A549 (cell line): ENCODE measurements around the gene SPNS2. TPM values are rescaled to one million over a fixed set of nuclear protein-coding genes. Genes with fewer than 3 reads are reported as not detected.

Experiments
- ATAC-seq, 2 experiments: fragments of 200-7000 bp in 1 of 2; fragments of >200 bp in 1 of 2; cut with Nextera tagmentation in 1 of 2; cut with Tn5 transposase in 1 of 2; 3 replicates each; pipeline versions ENCODE4 v1.8.0 to v1.9.1; 2018 to 2020; ENCODE audit warnings: mild to moderate bottlenecking in 1 of 2, moderate library complexity in 1 of 2
- CTCF ChIA-PET: fragments of 300-600 bp; sonication (Branson Sonifier 250); formaldehyde crosslinking; extraction: SDS; loops from one replicate; lab custom pipeline; 2021; ENCODE audit warnings: antibody characterized with exemption, inconsistent platforms; lab: Yijun Ruan, JAX
- POLR2A ChIA-PET: fragments of 350-600 bp; formaldehyde crosslinking; extraction: SDS; loops from one replicate; lab custom pipeline; 2021; ENCODE audit warnings: antibody characterized with exemption, inconsistent platforms; lab: Yijun Ruan, JAX
- DNase-seq, 2 experiments: peaks; one replicate each; pipeline versions ENCODE4 v3.0.0 to v3.0.0-alpha.2; 2011 to 2016; ENCODE audit warnings: low read depth in 1 of 2, low spot score in 1 of 2
- FAIRE-seq: peaks from 2 replicates; lab custom pipeline; 2011; peaks lifted over from hg19 to GRCh38; lab: Jason Lieb, UNC
- H3K27ac ChIP-seq, 2 experiments: fragments of >200 bp; sonication (Bioruptor Twin); formaldehyde crosslinking; 3 replicates each; pipeline ENCODE4 v1.5.1; 2016 to 2017
- H3K4me1 ChIP-seq: fragments of >200 bp; sonication (Bioruptor Twin); formaldehyde crosslinking; 3 replicates; pipeline ENCODE4 v1.6.1; 2016
- H3K4me2 ChIP-seq: fragments of >200 bp; sonication (Bioruptor Twin); formaldehyde crosslinking; 3 replicates; pipeline ENCODE4 v1.6.1; 2016
- H3K4me3 ChIP-seq: fragments of >200 bp; sonication (Bioruptor Twin); formaldehyde crosslinking; 3 replicates; pipeline ENCODE4 v1.5.1; 2016
- H3K9me3 ChIP-seq: fragments of >200 bp; sonication (Bioruptor Twin); formaldehyde crosslinking; 3 replicates; pipeline ENCODE4 v1.6.1; 2016
- ATOH8 ChIP-seq: fragments of 250-450 bp; sonication (Bioruptor Pico); IDR thresholded peaks from 2 replicates; pipeline ENCODE4 v1.5.0; 2020; ENCODE audit warnings: low read depth, mild to moderate bottlenecking, moderate library complexity
- CEBPB ChIP-seq, 2 experiments: fragments of >200 bp in 1 of 2; sonication (Bioruptor Twin) in 1 of 2; formaldehyde crosslinking in 1 of 2; IDR thresholded peaks; 2 replicates each; pipeline ENCODE4 v1.6.1; 2012 to 2016
- CHD2 ChIP-seq: fragments of 150-350 bp; IDR thresholded peaks from 2 replicates; pipeline ENCODE4 v1.6.1; 2014; ENCODE audit warnings: low read length; ENCODE audit not compliant: partially characterized antibody
- CHD4 ChIP-seq: fragments of 200-600 bp; sonication (generic); IDR thresholded peaks from 2 replicates; pipeline ENCODE4 v1.6.1; 2016; ENCODE audit warnings: antibody characterized with exemption, mild to moderate bottlenecking, borderline replicate concordance
- CTCF ChIP-seq: fragments of >200 bp; sonication (Bioruptor Twin); formaldehyde crosslinking; IDR thresholded peaks from 3 replicates; pipeline ENCODE4 v1.5.1; 2016
- ESRRA ChIP-seq: fragments of 150-350 bp; IDR thresholded peaks from 2 replicates; pipeline ENCODE4 v1.6.1; 2014; ENCODE audit warnings: mild to moderate bottlenecking, low read length, borderline replicate concordance
- FOSB ChIP-seq: fragments of 250-450 bp; sonication (Bioruptor Pico); IDR thresholded peaks from 2 replicates; pipeline ENCODE4 v1.5.0; 2020; ENCODE audit warnings: mild to moderate bottlenecking, moderate library complexity
- GATA3 ChIP-seq: IDR thresholded peaks from 2 replicates; pipeline ENCODE4 v1.6.1; 2012; ENCODE audit warnings: borderline replicate concordance
- HEYL ChIP-seq: fragments of 250-450 bp; sonication (Bioruptor Pico); IDR thresholded peaks from 2 replicates; pipeline ENCODE4 v1.8.0; 2021; ENCODE audit warnings: mild to moderate bottlenecking, moderate library complexity
- HOXB5 ChIP-seq: fragments of 250-450 bp; sonication (Bioruptor Pico); IDR thresholded peaks from 2 replicates; pipeline ENCODE4 v1.5.0; 2020; ENCODE audit warnings: mild to moderate bottlenecking, moderate library complexity
- KDM5A ChIP-seq: fragments of 200-600 bp; sonication (generic); IDR thresholded peaks from 2 replicates; pipeline ENCODE4 v1.6.1; 2016; ENCODE audit warnings: antibody characterized with exemption, mild to moderate bottlenecking
- MAFK ChIP-seq: fragments of 450-650 bp; IDR thresholded peaks from 2 replicates; pipeline ENCODE4 v1.6.1; 2014; ENCODE audit not compliant: partially characterized antibody
- MAX ChIP-seq: IDR thresholded peaks from 2 replicates; pipeline ENCODE4 v1.6.1; 2012
- MAZ ChIP-seq: fragments of 150-350 bp; IDR thresholded peaks from 2 replicates; pipeline ENCODE4 v1.6.1; 2014; ENCODE audit warnings: antibody characterized with exemption, low read depth, low read length, borderline replicate concordance
- REST ChIP-seq: fragments of 200-600 bp; sonication (generic); IDR thresholded peaks from 2 replicates; pipeline ENCODE4 v1.6.1; 2016; ENCODE audit warnings: antibody characterized with exemption, mild to moderate bottlenecking, moderate library complexity
- RFX5 ChIP-seq: fragments of 450-650 bp; IDR thresholded peaks from 2 replicates; pipeline ENCODE4 v1.7.1; 2014; ENCODE audit warnings: antibody characterized with exemption, mild to moderate bottlenecking, moderate library complexity
- ZC3H11A ChIP-seq: fragments of 450-650 bp; IDR thresholded peaks from 2 replicates; pipeline ENCODE4 v1.6.1; 2014; ENCODE audit warnings: antibody characterized with exemption, mild to moderate bottlenecking
- ZFP36 ChIP-seq: fragments of 450-650 bp; IDR thresholded peaks from 2 replicates; pipeline ENCODE4 v1.6.1; 2014; ENCODE audit warnings: borderline replicate concordance; ENCODE audit not compliant: partially characterized antibody
- ZSCAN20 ChIP-seq: fragments of 250-450 bp; sonication (Bioruptor Pico); IDR thresholded peaks from 2 replicates; pipeline ENCODE4 v1.8.0; 2022; ENCODE audit warnings: mild to moderate bottlenecking, moderate library complexity
- WGBS: methylation state at CpG from one replicate; pipeline ENCODE4 v1.1.6; 2017; ENCODE audit errors: missing lambda C conversion rate; 5-methylcytosine and 5-hydroxymethylcytosine counted together
- polyA plus RNA-seq, 4 experiments: library from polyadenylated mRNA; depleted of rRNA in 3 of 4; stranded (reverse); fragments of >200 nt; fragmentation: RNase III in 1 of 4; extraction: RNeasy Plus Mini Kit Qiagen cat#74134 plus additional on column Dnase treatment in 1 of 4; gene quantifications; 2 replicates in 3 of 4; 3 replicates in 1 of 4; pipeline ENCODE4 v1.2.3, GENCODE V29; 2011 to 2017
- TF ChIP-seq, protein P1 (sequence below): fragments of 250-450 bp; sonication (Bioruptor Pico); IDR thresholded peaks from 2 replicates; pipeline ENCODE4 v1.5.0; 2021; ENCODE audit warnings: mild to moderate bottlenecking, moderate library complexity, borderline replicate concordance

Gene SPNS2
- polyA plus RNA-seq, 2 of the 4 experiments (the other 2 are of a cell fraction), result 0.27 to 0.46 TPM

- Histone ChIP-seq H3K9me3 (no peaks in the 10 kb centered on the region), H3K4me2 (no peak overlapping the region), H3K4me3 (no peak overlapping the region), H3K27ac (no peak overlapping the region), H3K4me1 (peaks cover 14% of the 10 kb centered on the region; the same call in 1 of the 3 replicates)
- ChIA-PET CTCF (interaction anchor here (1.1 to 13.0 kb wide), 2 partner anchors 20 to 344 kb away, joined by 3 to 99 read pairs; no protein-coding TSS in a partner anchor), POLR2A (interaction anchor here (0.9 to 2.6 kb wide), 2 partner anchors 8 to 10 kb away, joined by 3 to 13 read pairs; partner anchors contain the start of gene MYBBP1A)
- 94% methylated on average over 25 of the region's 32 CpGs for WGBS
- no peak for FAIRE-seq
- no peak for ATAC-seq
- TF ChIP-seq GATA3 (no peak), MAX (no peak), RFX5 (no peak), ZC3H11A (no peak), MAFK (no peak), FOSB (CRISPR knock-in tag) (no peak), KDM5A (no peak), CTCF (no peak), ZSCAN20 (CRISPR knock-in tag) (no peak), HOXB5 (no peak), ESRRA (no peak), HEYL (no peak), ZFP36 (no peak), CEBPB (IDR thresholded peaks at IDR 0.05) (no peak), MAZ (no peak), CHD2 (no peak), REST (no peak), CHD4 (no peak), ATOH8 (CRISPR knock-in tag) (no peak)
- TF ChIP-seq, protein P1, sequence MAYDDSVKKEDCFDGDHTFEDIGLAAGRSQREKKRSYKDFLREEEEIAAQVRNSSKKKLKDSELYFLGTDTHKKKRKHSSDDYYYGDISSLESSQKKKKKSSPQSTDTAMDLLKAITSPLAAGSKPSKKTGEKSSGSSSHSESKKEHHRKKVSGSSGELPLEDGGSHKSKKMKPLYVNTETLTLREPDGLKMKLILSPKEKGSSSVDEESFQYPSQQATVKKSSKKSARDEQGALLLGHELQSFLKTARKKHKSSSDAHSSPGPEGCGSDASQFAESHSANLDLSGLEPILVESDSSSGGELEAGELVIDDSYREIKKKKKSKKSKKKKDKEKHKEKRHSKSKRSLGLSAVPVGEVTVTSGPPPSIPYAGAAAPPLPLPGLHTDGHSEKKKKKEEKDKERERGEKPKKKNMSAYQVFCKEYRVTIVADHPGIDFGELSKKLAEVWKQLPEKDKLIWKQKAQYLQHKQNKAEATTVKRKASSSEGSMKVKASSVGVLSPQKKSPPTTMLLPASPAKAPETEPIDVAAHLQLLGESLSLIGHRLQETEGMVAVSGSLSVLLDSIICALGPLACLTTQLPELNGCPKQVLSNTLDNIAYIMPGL (CRISPR knock-in tag), result no peak
- DNase-seq, result no peak
Observed at GRCh38 chr17:4545217-4545951, 46.7 kb downstream of the SPNS2 start.
